ENCODE results near the gene RNF133.

RNF133 gene, protein sequence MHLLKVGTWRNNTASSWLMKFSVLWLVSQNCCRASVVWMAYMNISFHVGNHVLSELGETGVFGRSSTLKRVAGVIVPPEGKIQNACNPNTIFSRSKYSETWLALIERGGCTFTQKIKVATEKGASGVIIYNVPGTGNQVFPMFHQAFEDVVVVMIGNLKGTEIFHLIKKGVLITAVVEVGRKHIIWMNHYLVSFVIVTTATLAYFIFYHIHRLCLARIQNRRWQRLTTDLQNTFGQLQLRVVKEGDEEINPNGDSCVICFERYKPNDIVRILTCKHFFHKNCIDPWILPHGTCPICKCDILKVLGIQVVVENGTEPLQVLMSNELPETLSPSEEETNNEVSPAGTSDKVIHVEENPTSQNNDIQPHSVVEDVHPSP

GRCh38 chr7:122699017-122699416 is at the start of gene RNF133:
RNF133 (minus strand) TSS chr7:122699117; CDS start chr7:122698918, 199 bp downstream.
- DNase-seq (ENCODE audit: low read depth in 1 of 2, low spot score in 1 of 2): no peak

GRCh38 chr7:122748195-122748594 is 49.3 kb upstream of the RNF133 start:
- DNase-seq (ENCODE audit: low read depth in 1 of 2, low spot score in 1 of 2): no peak

- DNase-seq (ENCODE audit: low read depth in 1 of 2, low spot score in 1 of 2): no peak
Observed at GRCh38 chr7:122746948-122747347, 48.0 kb upstream of the RNF133 start.

DNA sequence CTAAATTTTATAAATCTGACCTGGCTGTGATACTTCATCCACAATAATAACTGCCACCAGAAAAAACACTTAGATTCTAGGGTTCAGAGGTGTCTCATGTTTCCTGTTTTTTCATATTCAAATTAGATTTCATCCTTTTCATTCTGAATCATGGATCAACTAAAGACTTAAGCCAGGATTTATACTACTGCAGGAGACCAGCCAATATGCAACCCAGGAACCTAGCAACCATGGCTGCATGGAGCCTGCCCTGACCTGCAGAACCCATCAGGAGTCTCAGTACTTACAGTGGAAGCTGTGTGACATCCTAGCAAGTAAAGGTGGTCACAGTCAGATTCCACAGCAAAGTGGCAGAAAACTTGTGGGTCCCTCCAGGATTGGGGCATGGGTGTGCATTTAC is 44.3 kb upstream of the RNF133 start:
- no peak for DNase-seq (ENCODE audit: low read depth in 1 of 2, low spot score in 1 of 2)

GRCh38 chr7:122738947-122739346 is 40.0 kb upstream of the RNF133 start:
- no peak for DNase-seq (ENCODE audit: low read depth in 1 of 2, low spot score in 1 of 2)

DNA sequence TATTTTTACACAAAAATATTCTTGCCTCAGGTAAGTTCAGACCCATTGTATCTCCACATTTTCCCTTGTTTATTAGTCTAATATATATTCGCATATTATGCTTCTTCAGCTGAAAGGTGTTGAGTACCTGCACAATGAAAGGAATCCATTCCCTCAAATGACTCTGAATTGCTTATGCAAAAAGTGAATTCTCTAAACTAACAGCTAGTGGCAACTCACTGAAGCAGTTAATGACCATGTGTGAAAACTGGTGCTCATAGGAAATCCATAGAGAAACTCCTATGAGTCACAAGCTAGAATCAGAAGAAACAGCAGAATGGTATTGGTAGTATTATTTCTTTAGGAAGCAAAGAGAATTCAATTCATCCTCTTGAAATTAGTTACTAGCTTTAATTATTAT is 37.3 kb upstream of the RNF133 start:
- no peak for DNase-seq (ENCODE audit: low read depth in 1 of 2, low spot score in 1 of 2)

DNA sequence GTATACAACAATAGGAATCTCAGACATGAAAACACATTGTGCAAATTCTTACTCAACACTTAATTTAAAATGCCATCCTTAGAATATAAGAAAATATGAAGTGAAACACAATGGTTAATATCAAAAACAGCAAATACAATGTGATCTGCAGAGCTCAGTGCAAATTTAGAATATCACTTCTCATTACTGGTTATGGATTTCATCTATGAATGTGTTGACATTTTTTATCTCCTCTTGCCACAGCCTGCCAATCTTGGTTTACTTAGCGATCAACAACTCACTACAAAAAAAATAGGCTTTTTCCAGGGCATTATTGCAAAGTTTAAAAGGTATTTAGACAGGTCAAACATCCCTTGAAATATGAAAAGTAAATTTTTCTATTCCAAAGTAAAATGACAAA is 28.8 kb upstream of the RNF133 start:
- DNase-seq (ENCODE audit: low read depth in 1 of 2, low spot score in 1 of 2): no peak

GRCh38 chr7:122727354-122727753 is 28.4 kb upstream of the RNF133 start:
- DNase-seq (ENCODE audit: low read depth in 1 of 2, low spot score in 1 of 2): no peak

DNA sequence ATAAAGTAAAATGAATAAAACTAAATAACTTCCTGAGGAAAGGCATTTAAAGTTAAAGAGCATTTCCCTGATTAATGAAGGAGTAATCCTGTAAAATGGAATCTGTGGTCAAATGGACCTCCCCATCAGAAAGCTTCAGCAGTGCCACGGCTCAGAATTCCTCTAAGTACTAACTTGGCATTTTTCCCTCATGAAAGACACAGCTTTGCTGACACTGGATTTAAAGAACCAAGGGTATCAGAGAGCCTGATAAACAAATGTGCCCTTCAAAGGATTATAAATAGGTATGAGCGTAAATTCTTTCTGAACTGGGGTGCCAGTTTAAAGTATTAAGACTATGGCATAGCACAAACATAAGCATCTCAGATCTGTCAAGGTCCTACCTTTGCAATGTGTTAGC is 28.0 kb upstream of the RNF133 start:
- no peak for DNase-seq (ENCODE audit: low read depth in 1 of 2, low spot score in 1 of 2)

- no peak for DNase-seq (ENCODE audit: low read depth in 1 of 2, low spot score in 1 of 2)
Observed at GRCh38 chr7:122724366-122724765, 25.4 kb upstream of the RNF133 start.

- no peak for DNase-seq (ENCODE audit: low read depth in 1 of 2, low spot score in 1 of 2)
Observed at GRCh38 chr7:122719010-122719578, 20.2 kb upstream of the RNF133 start.

GRCh38 chr7:122717356-122718089 is 18.6 kb upstream of the RNF133 start:
- DNase-seq (ENCODE audit: low read depth in 1 of 2, low spot score in 1 of 2): no peak

DNA sequence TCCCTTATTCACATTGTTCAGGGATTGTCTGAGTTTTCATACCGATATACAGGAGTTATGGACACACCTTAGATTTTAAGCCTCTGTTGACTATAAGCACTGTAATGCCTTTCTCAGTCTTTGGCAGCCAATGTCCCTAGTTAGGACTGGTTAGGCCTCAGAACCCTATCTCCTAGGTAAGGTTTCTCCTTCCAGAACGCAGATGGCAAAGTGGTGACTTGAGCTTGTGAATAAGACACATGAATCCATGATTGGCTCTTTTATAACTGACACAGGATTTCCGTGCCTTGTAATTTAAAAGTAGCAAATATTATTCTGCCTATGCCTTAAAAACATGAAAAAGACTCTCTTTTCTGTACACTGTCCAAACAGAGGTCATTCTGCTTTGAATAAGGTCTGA is 16.3 kb upstream of the RNF133 start:
- no peak for DNase-seq (ENCODE audit: low read depth in 1 of 2, low spot score in 1 of 2)

- DNase-seq (ENCODE audit: low read depth in 1 of 2, low spot score in 1 of 2): no peak
Observed at GRCh38 chr7:122710916-122711315, 12.0 kb upstream of the RNF133 start.

GRCh38 chr7:122709930-122710646 is 11.2 kb upstream of the RNF133 start:
- no peak for DNase-seq (ENCODE audit: low read depth in 1 of 2, low spot score in 1 of 2)

DNA sequence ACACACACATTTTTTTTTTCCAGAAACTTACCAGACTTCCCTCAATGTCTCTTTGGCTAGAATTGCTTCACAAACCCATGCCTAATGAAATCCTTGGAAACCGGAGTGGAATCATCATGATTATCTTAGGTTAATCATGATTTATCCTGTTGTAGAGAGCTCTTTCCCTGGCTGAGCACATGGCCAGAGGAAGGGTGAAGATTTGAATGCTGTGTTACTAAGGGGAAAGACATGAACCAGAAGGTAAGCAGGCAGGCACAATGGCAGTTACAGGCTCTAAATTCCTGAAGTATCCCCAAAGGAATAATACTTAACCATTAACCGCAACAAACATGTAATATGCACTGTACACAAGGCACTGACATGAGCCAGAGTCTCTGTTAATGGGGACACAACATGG is 7.9 kb upstream of the RNF133 start:
- no peak for DNase-seq (ENCODE audit: low read depth in 1 of 2, low spot score in 1 of 2)

DNA sequence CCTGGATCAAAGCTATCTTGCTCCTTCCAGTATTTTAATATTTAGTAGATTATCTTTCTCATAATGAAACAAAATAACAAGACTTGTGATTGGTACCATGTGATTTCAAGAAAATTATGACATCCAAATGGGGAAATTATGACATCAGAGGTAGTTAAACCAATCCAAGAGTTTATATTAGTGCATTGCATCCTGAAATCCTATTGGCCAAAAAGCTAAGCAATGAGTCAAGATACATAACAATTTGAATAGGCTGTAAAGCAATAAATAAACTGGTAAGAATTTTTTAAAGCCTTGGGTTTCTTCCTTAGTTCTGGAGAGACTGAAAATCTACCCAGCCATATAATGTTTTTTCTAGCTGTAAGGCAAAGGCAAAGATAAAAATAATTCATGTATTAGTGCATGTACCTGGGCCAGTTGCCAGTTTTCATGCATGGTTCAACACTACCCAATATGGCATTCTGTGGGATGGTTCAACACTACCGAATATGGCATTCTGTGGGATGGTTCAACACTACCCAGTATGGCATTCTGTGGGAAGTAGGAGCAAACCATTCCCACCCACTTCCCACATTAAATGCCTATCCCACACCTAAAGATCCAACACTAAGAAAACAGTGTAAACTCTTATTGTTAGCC is 4.1 kb upstream of the RNF133 start, which contains the start of gene RNF148:
TSS of gene RNF148 (minus strand) at position 51 of the 639 bp plus-strand sequence. CDS start 172 bp downstream, outside the sequence.
- no peak for DNase-seq (ENCODE audit: low read depth in 1 of 2, low spot score in 1 of 2)

DNA sequence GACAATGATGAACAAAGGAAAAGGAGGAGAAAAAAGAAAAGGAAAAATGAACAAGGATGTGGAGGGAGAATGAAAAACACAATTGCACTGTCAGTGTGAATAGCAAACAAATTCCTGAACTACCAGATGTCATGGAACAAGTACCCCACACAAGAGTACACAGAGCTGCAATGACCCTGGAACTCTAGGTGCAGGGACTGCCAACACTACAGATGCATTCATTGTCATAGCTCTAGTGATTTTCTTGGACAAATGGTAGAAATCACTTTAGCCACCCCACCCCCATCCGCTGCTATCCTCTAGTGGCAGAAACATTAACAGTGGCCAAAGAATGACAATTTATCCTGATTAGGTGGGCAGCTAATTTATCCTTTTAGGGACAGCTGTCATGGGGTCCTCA is 3.1 kb downstream of the RNF133 start:
- no peak for DNase-seq (ENCODE audit: low read depth in 1 of 2, low spot score in 1 of 2)

DNA sequence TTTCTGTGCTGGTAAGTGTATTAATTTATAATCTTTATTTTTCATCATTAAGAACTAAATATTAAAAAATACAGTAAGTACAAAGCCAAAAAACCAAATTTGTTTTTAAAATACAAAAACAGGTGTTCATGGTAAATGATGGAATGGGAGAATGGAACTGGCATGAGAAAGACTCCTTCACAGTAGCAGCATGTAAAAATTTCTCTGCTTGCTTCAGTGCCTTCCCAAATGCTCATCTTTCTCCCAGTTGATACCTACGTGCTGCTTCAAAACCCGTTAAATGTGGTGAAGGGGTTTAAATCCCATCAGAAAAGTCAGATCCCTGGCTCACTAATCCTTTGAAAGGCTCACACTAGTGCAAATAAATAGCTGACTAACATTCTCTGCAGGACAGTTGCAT is 4.2 kb downstream of the RNF133 start:
- no peak for DNase-seq (ENCODE audit: low read depth in 1 of 2, low spot score in 1 of 2)

DNA sequence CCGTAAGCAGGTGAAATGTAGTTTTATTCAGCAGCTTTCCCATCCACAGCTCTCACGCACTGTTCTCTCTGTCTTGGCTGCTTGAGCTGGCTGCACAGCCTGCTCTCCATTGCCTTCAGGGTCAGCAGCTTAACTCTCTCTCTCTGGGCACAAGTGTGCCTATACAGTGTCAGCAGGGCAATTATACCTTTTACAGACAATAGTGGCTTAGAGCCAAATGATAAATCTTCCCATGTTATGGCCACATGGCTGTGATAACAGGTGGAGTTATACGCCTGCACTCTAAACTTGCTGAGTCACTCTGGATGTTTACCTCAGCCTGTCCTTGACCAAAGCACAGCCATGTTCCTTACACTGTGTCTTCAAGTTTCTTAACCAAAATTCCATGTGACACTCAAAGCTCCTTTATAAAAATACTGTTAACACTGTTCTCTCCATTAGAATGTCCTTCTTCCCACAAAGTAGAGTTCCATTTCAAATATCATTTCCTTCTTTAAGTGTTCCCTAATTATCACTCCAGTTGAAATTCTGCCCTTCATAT is 6.1 kb downstream of the RNF133 start:
- no peak for DNase-seq (ENCODE audit: low read depth in 1 of 2, low spot score in 1 of 2)

Data from stimulated activated CD4-positive, alpha-beta T cell treated with anti-CD3 and anti-CD28 coated beads, Interleukin-15, amount 100 ng/mL, for 1 hour (primary cell).